ENCODE results near the gene ITPR2. TPM values are rescaled to one million over a fixed set of nuclear protein-coding genes. Genes with fewer than 3 reads are reported as not detected.
A peak's percentile ranks its signal among the peaks of the same experiment; 100 is the strongest.

ITPR2 gene
- total RNA-seq, 1 donor: 19.2 TPM

DNA sequence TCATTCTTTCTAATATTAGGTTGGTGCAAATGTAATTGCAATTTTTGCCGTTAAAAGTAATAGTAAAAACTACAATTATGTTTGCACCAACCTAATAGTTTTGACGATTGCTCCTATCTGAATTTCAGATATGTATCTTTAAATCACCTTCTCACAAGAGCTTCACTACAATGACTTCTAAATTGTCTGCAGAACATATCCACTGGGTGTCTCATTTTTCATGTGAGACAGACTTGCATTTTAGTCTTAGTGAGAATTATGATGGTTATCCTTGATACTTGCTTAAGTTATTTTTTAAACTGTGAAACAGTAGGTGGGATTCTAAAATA, 84.6 kb downstream of the ITPR2 start:
- peaks cover 5% of the 10 kb centered on the region for H3K79me2 ChIP-seq (ENCODE audit: insufficient read depth, low read length)
- H3K27me3 ChIP-seq (ENCODE audit: insufficient read depth, low read length): no peaks in the 10 kb centered on the region
- H2AFZ ChIP-seq (ENCODE audit: low read length): no peak overlapping the region
- H3K4me1 ChIP-seq (ENCODE audit: insufficient read depth, low read length): peaks cover 24% of the 10 kb centered on the region
- H3K27ac ChIP-seq (ENCODE audit: low read depth, low read length): no peak overlapping the region
- H4K20me1 ChIP-seq (ENCODE audit: insufficient read depth, low read length): no peaks in the 10 kb centered on the region
- no peak overlapping the region for H3K4me3 ChIP-seq (ENCODE audit: insufficient read depth, low read length)
- peak overlapping the region; percentile 49 for H3K4me2 ChIP-seq (ENCODE audit: insufficient read depth, low read length)
- H3K36me3 ChIP-seq (ENCODE audit: insufficient read depth, low read length): no peaks in the 10 kb centered on the region
- no peak for DNase-seq (ENCODE audit: insufficient read length, low spot score, missing footprints)
- H3K9me3 ChIP-seq (ENCODE audit: low read depth, low read length): no peaks in the 10 kb centered on the region
- peak; percentile 8 for TF ChIP-seq CTCF (IDR thresholded peaks at IDR 0.05; ENCODE audit: extremely low read depth, low read depth, low read length)

- TF ChIP-seq CTCF (IDR thresholded peaks at IDR 0.05; ENCODE audit: extremely low read depth, low read depth, low read length): no peak
Measured at GRCh38 chr12:26746121-26746714, 86.8 kb downstream of the ITPR2 start.

GRCh38 chr12:26744697-26745440, 88.1 kb downstream of the ITPR2 start:
- Histone ChIP-seq H2AFZ (ENCODE audit: low read length) (no peak overlapping the region), H3K27ac (ENCODE audit: low read depth, low read length) (no peak overlapping the region), H3K79me2 (ENCODE audit: insufficient read depth, low read length) (peaks cover 5% of the 10 kb centered on the region), H3K27me3 (ENCODE audit: insufficient read depth, low read length) (no peaks in the 10 kb centered on the region), H3K36me3 (ENCODE audit: insufficient read depth, low read length) (no peaks in the 10 kb centered on the region), H3K4me1 (ENCODE audit: insufficient read depth, low read length) (peaks cover 24% of the 10 kb centered on the region), H4K20me1 (ENCODE audit: insufficient read depth, low read length) (no peaks in the 10 kb centered on the region), H3K4me3 (ENCODE audit: insufficient read depth, low read length) (no peak overlapping the region), H3K9me3 (ENCODE audit: low read depth, low read length) (no peaks in the 10 kb centered on the region), H3K4me2 (ENCODE audit: insufficient read depth, low read length) (no peak overlapping the region)
- DNase-seq (ENCODE audit: insufficient read length, low spot score, missing footprints): no peak
- TF ChIP-seq CTCF (IDR thresholded peaks at IDR 0.05; ENCODE audit: extremely low read depth, low read depth, low read length): no peak

More at GRCh38 chr12:26746121-26746714, 86.8 kb downstream of the ITPR2 start:
- Histone ChIP-seq H3K9me3 (ENCODE audit: low read depth, low read length) (no peaks in the 10 kb centered on the region), H3K4me2 (ENCODE audit: insufficient read depth, low read length) (peak overlapping the region; percentile 42), H3K27me3 (ENCODE audit: insufficient read depth, low read length) (no peaks in the 10 kb centered on the region), H3K79me2 (ENCODE audit: insufficient read depth, low read length) (peaks cover 5% of the 10 kb centered on the region), H3K36me3 (ENCODE audit: insufficient read depth, low read length) (no peaks in the 10 kb centered on the region), H3K4me3 (ENCODE audit: insufficient read depth, low read length) (no peak overlapping the region), H3K4me1 (ENCODE audit: insufficient read depth, low read length) (peaks cover 24% of the 10 kb centered on the region), H3K27ac (ENCODE audit: low read depth, low read length) (no peak overlapping the region), H2AFZ (ENCODE audit: low read length) (no peak overlapping the region), H4K20me1 (ENCODE audit: insufficient read depth, low read length) (no peaks in the 10 kb centered on the region)
- peak; percentile 81 for DNase-seq (ENCODE audit: insufficient read length, low spot score, missing footprints)

- no peak overlapping the region for H3K4me2 ChIP-seq (ENCODE audit: insufficient read depth, low read length)
- no peak for DNase-seq (ENCODE audit: insufficient read length, low spot score, missing footprints)
- H2AFZ ChIP-seq (ENCODE audit: low read length): no peak overlapping the region
- no peak overlapping the region for H3K27ac ChIP-seq (ENCODE audit: low read depth, low read length)
- peaks cover 5% of the 10 kb centered on the region for H3K79me2 ChIP-seq (ENCODE audit: insufficient read depth, low read length)
- no peaks in the 10 kb centered on the region for H4K20me1 ChIP-seq (ENCODE audit: insufficient read depth, low read length)
- peaks cover 20% of the 10 kb centered on the region for H3K4me1 ChIP-seq (ENCODE audit: insufficient read depth, low read length)
- TF ChIP-seq CTCF (IDR thresholded peaks at IDR 0.05; ENCODE audit: extremely low read depth, low read depth, low read length): no peak
- H3K36me3 ChIP-seq (ENCODE audit: insufficient read depth, low read length): no peaks in the 10 kb centered on the region
- no peaks in the 10 kb centered on the region for H3K27me3 ChIP-seq (ENCODE audit: insufficient read depth, low read length)
- H3K4me3 ChIP-seq (ENCODE audit: insufficient read depth, low read length): no peak overlapping the region
- H3K9me3 ChIP-seq (ENCODE audit: low read depth, low read length): no peaks in the 10 kb centered on the region
Measured at GRCh38 chr12:26744042-26744626, 88.9 kb downstream of the ITPR2 start.
